ENCODE measurements around the gene ARMH2. TPM values are rescaled to one million over a fixed set of nuclear protein-coding genes. Genes with fewer than 3 reads are reported as not detected.

Gene ARMH2
- total and polyA plus RNA-seq, 4 donors, result not detected

- TF ChIP-seq ZBTB33 (IDR thresholded peaks at IDR 0.05), result no peak
These were observed 37.4 kb upstream of the ARMH2 start (continued) for GRCh38 chr6:24836109-24836508.

GRCh38 chr6:24833711-24834386, 35.1 kb upstream of the ARMH2 start:
- Histone ChIP-seq H3K9ac (ENCODE audit: low read depth in 1 of 2, low read length in 2 of 2) (no peak overlapping the region), H3K4me1 (ENCODE audit: control insufficient read depth in 4 of 4, insufficient read depth in 4 of 4, low read length in 3 of 4) (no peaks in the 10 kb centered on the region), H3K36me3 (ENCODE audit: control insufficient read depth in 4 of 4, insufficient read depth in 3 of 4, low read depth in 1 of 4, low read length in 3 of 4) (peaks cover 0 to 1% (median 0%) of the 10 kb centered on the region in 4 donors), H3K4me3 (ENCODE audit: low read depth in 1 of 3, low read length in 3 of 3) (no peak overlapping the region), H3K9me3 (ENCODE audit: control insufficient read depth in 4 of 4, low read length in 3 of 4) (no peaks in the 10 kb centered on the region), H3K27me3 (ENCODE audit: control insufficient read depth in 4 of 4, insufficient read depth in 4 of 4, low read length in 3 of 4) (no peaks in the 10 kb centered on the region), H3K27ac (ENCODE audit: low read depth in 1 of 2, low read length in 2 of 2) (no peak overlapping the region)
- TF ChIP-seq ZBTB33 (IDR thresholded peaks at IDR 0.05), result no peak
- no peak for TF ChIP-seq JUND (IDR thresholded peaks at IDR 0.05)
- no peak for TF ChIP-seq REST (IDR thresholded peaks at IDR 0.05)
- no peak for TF ChIP-seq EGR1 (IDR thresholded peaks at IDR 0.05; ENCODE audit: low read depth in 2 of 2)
- TF ChIP-seq RXRA (IDR thresholded peaks at IDR 0.05), result no peak
- TF ChIP-seq GABPA (IDR thresholded peaks at IDR 0.05 in 1 of 2, conservative IDR thresholded peaks at IDR 0.05 in 1 of 2), result no peak
- no peak for TF ChIP-seq FOXA2 (IDR thresholded peaks at IDR 0.05)
- TF ChIP-seq FOXA1 (IDR thresholded peaks at IDR 0.05), result no peak
- no peak for TF ChIP-seq SP1 (IDR thresholded peaks at IDR 0.05)
- TF ChIP-seq NR2F2 (IDR thresholded peaks at IDR 0.05), result no peak
- DNase-seq (ENCODE audit: low spot score), result no peak
- 95% methylated on average over 4 of the region's 4 CpGs for WGBS

- Histone ChIP-seq H3K36me3 (ENCODE audit: control insufficient read depth in 4 of 4, insufficient read depth in 3 of 4, low read depth in 1 of 4, low read length in 3 of 4) (peaks cover 0 to 1% (median 0%) of the 10 kb centered on the region in 4 donors), H3K27me3 (ENCODE audit: control insufficient read depth in 4 of 4, insufficient read depth in 4 of 4, low read length in 3 of 4) (no peaks in the 10 kb centered on the region), H3K4me3 (ENCODE audit: low read depth in 1 of 3, low read length in 3 of 3) (no peak overlapping the region), H3K9me3 (ENCODE audit: control insufficient read depth in 4 of 4, low read length in 3 of 4) (no peaks in the 10 kb centered on the region), H3K4me1 (ENCODE audit: control insufficient read depth in 4 of 4, insufficient read depth in 4 of 4, low read length in 3 of 4) (no peaks in the 10 kb centered on the region), H3K9ac (ENCODE audit: low read depth in 1 of 2, low read length in 2 of 2) (no peak overlapping the region), H3K27ac (ENCODE audit: low read depth in 1 of 2, low read length in 2 of 2) (no peak overlapping the region)
- 95% methylated on average over 1 of the region's 1 CpG for WGBS
- DNase-seq (ENCODE audit: low spot score), result no peak
- no peak for TF ChIP-seq HNF4A (conservative IDR thresholded peaks at IDR 0.05)
- TF ChIP-seq FOXA1 (IDR thresholded peaks at IDR 0.05), result no peak
- TF ChIP-seq NR2F2 (IDR thresholded peaks at IDR 0.05), result no peak
- TF ChIP-seq REST (IDR thresholded peaks at IDR 0.05), result no peak
- TF ChIP-seq SP1 (IDR thresholded peaks at IDR 0.05), result no peak
- TF ChIP-seq MAX (IDR thresholded peaks at IDR 0.05), result no peak
- TF ChIP-seq TAF1 (conservative IDR thresholded peaks at IDR 0.05), result no peak
- TF ChIP-seq EGR1 (IDR thresholded peaks at IDR 0.05; ENCODE audit: low read depth in 2 of 2), result no peak
- TF ChIP-seq ATF3 (IDR thresholded peaks at IDR 0.05), result no peak
- no peak for TF ChIP-seq HNF4G (IDR thresholded peaks at IDR 0.05)
- no peak for TF ChIP-seq ZBTB33 (IDR thresholded peaks at IDR 0.05)
These were observed 34.1 kb upstream of the ARMH2 start for GRCh38 chr6:24832794-24833193.
